Measurements from ENCODE around the gene TMEM163. TPM values are rescaled to one million over a fixed set of nuclear protein-coding genes. Genes with fewer than 3 reads are reported as not detected.

The TMEM163 gene
- total RNA-seq, 4 donors from 2014 or later, result 0.27 to 4.7 (median 1.1) TPM

- Histone ChIP-seq H3K9me3 (no peaks in the 10 kb centered on the region), H3K27me3 (no peaks in the 10 kb centered on the region), H3K4me1 (no peaks in the 10 kb centered on the region), H3K27ac (no peak overlapping the region), H3K36me3 (no peaks in the 10 kb centered on the region), H3K4me3 (replicated peaks in 1 of 3) (no peak overlapping the region)
- 71 to 89% methylated on average over 1 to 5 of the region's 5 CpGs for WGBS, 2 donors
- no peak for DNase-seq
- TF ChIP-seq, protein P1, sequence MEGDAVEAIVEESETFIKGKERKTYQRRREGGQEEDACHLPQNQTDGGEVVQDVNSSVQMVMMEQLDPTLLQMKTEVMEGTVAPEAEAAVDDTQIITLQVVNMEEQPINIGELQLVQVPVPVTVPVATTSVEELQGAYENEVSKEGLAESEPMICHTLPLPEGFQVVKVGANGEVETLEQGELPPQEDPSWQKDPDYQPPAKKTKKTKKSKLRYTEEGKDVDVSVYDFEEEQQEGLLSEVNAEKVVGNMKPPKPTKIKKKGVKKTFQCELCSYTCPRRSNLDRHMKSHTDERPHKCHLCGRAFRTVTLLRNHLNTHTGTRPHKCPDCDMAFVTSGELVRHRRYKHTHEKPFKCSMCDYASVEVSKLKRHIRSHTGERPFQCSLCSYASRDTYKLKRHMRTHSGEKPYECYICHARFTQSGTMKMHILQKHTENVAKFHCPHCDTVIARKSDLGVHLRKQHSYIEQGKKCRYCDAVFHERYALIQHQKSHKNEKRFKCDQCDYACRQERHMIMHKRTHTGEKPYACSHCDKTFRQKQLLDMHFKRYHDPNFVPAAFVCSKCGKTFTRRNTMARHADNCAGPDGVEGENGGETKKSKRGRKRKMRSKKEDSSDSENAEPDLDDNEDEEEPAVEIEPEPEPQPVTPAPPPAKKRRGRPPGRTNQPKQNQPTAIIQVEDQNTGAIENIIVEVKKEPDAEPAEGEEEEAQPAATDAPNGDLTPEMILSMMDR (IDR thresholded peaks at IDR 0.05), result no peak
- no peak for TF ChIP-seq POLR2A (IDR thresholded peaks at IDR 0.05)
- intact Hi-C loops (cut with DNase I), result no loop called here
Observed at GRCh38 chr2:134504586-134505336, 214.0 kb downstream of the TMEM163 start.

DNA sequence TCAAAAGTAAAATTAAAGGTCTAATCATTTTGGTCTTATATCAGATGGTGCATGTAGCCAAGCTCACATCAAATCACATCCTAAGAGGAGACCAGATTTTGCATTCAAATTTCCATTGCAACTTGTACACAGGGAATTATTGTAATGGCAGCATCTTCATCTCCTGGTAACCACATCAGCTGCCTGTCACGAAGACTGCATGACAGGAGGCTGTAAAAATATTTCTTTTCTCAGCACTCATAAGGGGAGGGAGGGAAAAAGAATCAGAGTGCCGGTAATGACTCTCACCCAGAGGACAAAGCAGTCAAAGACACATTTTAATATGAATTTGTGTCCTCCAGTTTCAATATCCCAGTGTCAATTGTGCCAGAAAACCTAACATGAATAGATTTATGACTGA, 216.7 kb downstream of the TMEM163 start:
- H3K4me3 ChIP-seq (replicated peaks in 1 of 3), result no peak overlapping the region
- H3K27ac ChIP-seq, result no peak overlapping the region
- no peaks in the 10 kb centered on the region for H3K36me3 ChIP-seq
- intact Hi-C loops (cut with DNase I), result no loop called here
- no peaks in the 10 kb centered on the region for H3K27me3 ChIP-seq
- no peak for DNase-seq
- no peak for TF ChIP-seq POLR2A (IDR thresholded peaks at IDR 0.05)
- TF ChIP-seq, protein P1 (IDR thresholded peaks at IDR 0.05), result no peak
- WGBS, 2 donors, result 71 to 74% methylated on average over 2 of the region's 2 CpGs
- no peaks in the 10 kb centered on the region for H3K4me1 ChIP-seq
- H3K9me3 ChIP-seq, result no peaks in the 10 kb centered on the region

DNA sequence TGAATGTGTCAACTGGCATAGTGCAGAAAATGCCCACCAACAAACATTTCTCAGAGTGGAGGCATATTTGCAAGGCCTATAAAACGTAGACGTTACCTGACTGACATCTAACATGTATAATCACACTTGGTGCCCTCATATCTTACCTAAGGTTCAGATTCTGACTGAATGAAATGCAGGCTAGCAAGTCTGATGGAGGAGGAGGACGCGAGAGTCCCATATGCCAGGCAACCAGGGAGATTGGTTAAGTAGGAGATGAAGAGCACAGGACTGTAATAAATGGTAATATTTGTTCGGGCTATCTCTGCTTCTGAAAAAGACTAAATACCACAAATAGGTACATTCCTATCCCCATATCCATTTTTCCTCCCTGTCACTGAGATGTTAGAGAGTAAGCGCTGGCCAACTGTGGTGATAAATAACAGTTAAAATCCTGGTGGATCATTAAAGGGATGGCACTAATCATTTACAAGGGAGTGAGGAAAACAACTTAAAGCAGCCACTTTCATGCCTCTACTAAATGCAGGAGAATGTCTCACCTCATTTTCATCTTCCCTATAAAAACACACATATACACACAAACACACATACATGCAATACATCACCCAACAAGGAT, 217.2 kb downstream of the TMEM163 start:
- DNase-seq, result no peak
- H3K4me1 ChIP-seq, result no peaks in the 10 kb centered on the region

GRCh38 chr2:134500211-134500935, 218.4 kb downstream of the TMEM163 start:
- no peaks in the 10 kb centered on the region for H3K36me3 ChIP-seq
- no peak for DNase-seq
- no peaks in the 10 kb centered on the region for H3K9me3 ChIP-seq
- no peaks in the 10 kb centered on the region for H3K27me3 ChIP-seq
- WGBS, 2 donors, result 72 to 76% methylated on average over 7 to 9 of the region's 9 CpGs
- intact Hi-C loops (cut with DNase I), result no loop called here
- no peaks in the 10 kb centered on the region for H3K4me1 ChIP-seq
- H3K4me3 ChIP-seq (replicated peaks in 1 of 3), result no peak overlapping the region
- no peak overlapping the region for H3K27ac ChIP-seq
- TF ChIP-seq, protein P1 (IDR thresholded peaks at IDR 0.05), result no peak
- TF ChIP-seq POLR2A (IDR thresholded peaks at IDR 0.05), result no peak

More for the DNA sequence above, 217.2 kb downstream of the TMEM163 start:
- no peaks in the 10 kb centered on the region for H3K27me3 ChIP-seq
- H3K9me3 ChIP-seq, result no peaks in the 10 kb centered on the region
- H3K4me3 ChIP-seq (replicated peaks in 1 of 3), result no peak overlapping the region
- TF ChIP-seq, protein P1 (IDR thresholded peaks at IDR 0.05), result no peak
- no peak for TF ChIP-seq POLR2A (IDR thresholded peaks at IDR 0.05)
- H3K36me3 ChIP-seq, result no peaks in the 10 kb centered on the region
- H3K27ac ChIP-seq, result no peak overlapping the region
- WGBS, 2 donors, result 91 to 93% methylated on average over 6 of the region's 6 CpGs
- intact Hi-C loops (cut with DNase I), result no loop called here

Data from thyroid gland (tissue), 4 donors.